Smooth muscle cell (in vitro differentiated cells): ENCODE results near the gene PCYT1B. TPM values are rescaled to one million over a fixed set of nuclear protein-coding genes. Genes with fewer than 3 reads are reported as not detected.

Experiments
- DNase-seq: peaks from one replicate; lab custom pipeline; 2025; ENCODE audit not compliant: unreplicated experiment; lab: John Stamatoyannopoulos, UW
- H2AFZ ChIP-seq: fragments of 200-600 bp; sonication (generic); 2 replicates; pipeline ENCODE4 v1.6.0; 2016; ENCODE audit warnings: antibody characterized with exemption, low read depth, mild to moderate bottlenecking
- H3F3A ChIP-seq: fragments of 200-600 bp; sonication (generic); 2 replicates; pipeline ENCODE4 v1.6.0; 2017; ENCODE audit warnings: antibody characterized with exemption, low read depth
- H3K27ac ChIP-seq: fragments of 200-600 bp; sonication (generic); 2 replicates; pipeline ENCODE4 v1.5.1; 2016; ENCODE audit warnings: low read depth, mild to moderate bottlenecking
- H3K27me3 ChIP-seq: fragments of 200-600 bp; sonication (generic); 2 replicates; pipeline ENCODE4 v1.6.1; 2016; ENCODE audit warnings: low read depth, mild to moderate bottlenecking
- H3K36me3 ChIP-seq: fragments of 200-600 bp; sonication (generic); 2 replicates; pipeline ENCODE4 v1.5.1; 2016; ENCODE audit warnings: low read depth
- H3K4me1 ChIP-seq: fragments of 200-600 bp; sonication (generic); 2 replicates; pipeline ENCODE4 v1.5.1; 2016; ENCODE audit warnings: low read depth
- H3K4me2 ChIP-seq: fragments of 200-600 bp; sonication (generic); 2 replicates; pipeline ENCODE4 v1.6.0; 2016; ENCODE audit warnings: mild to moderate bottlenecking
- H3K4me3 ChIP-seq: fragments of 200-600 bp; sonication (generic); 2 replicates; pipeline ENCODE4 v1.5.1; 2016; ENCODE audit warnings: mild to moderate bottlenecking
- H3K79me2 ChIP-seq: fragments of 200-600 bp; sonication (generic); 2 replicates; pipeline ENCODE4 v1.6.0; 2016; ENCODE audit warnings: low read depth, mild to moderate bottlenecking
- H3K9ac ChIP-seq: fragments of 200-600 bp; sonication (generic); 2 replicates; pipeline ENCODE4 v1.6.0; 2016; ENCODE audit warnings: low read depth
- H3K9me3 ChIP-seq: fragments of 200-600 bp; sonication (generic); replicated peaks from 2 replicates; pipeline ENCODE4 v1.5.1; 2016; ENCODE audit warnings: low read depth
- H4K20me1 ChIP-seq: fragments of 200-600 bp; sonication (generic); 2 replicates; pipeline ENCODE4 v1.6.0; 2016; ENCODE audit warnings: low read depth
- CTCF ChIP-seq: fragments of 200-600 bp; sonication (generic); IDR thresholded peaks from 2 replicates; pipeline ENCODE4 v1.5.1; 2017; ENCODE audit warnings: borderline replicate concordance, mild to moderate bottlenecking, antibody characterized with exemption; ENCODE audit not compliant: insufficient read depth, poor library complexity, severe bottlenecking
- WGBS: methylation state at CpG from one replicate; pipeline ENCODE4 v1.1.7; 2016; ENCODE audit warnings: low lambda C conversion rate; 5-methylcytosine and 5-hydroxymethylcytosine counted together
- polyA plus RNA-seq: library from polyadenylated mRNA; unstranded; fragments of >200 nt; fragmentation: Nextera tagmentation; extraction: Ambion mirVana; gene quantifications from 2 replicates; pipeline ENCODE4 v1.2.1, GENCODE V29; 2016
- total RNA-seq: library from RNA; depleted of rRNA; stranded (reverse); fragments of >200 nt; gene quantifications from 2 replicates; pipeline ENCODE4 v1.2.3, GENCODE V29; 2014

The PCYT1B gene
- total and polyA plus RNA-seq, 2 experiments from 2014 or later = 5.1 to 9.4 TPM

- DNase-seq = no peak
- Histone ChIP-seq H2AFZ (no peak overlapping the region), H3K79me2 (no peaks in the 10 kb centered on the region), H3K27ac (no peak overlapping the region), H3K36me3 (no peaks in the 10 kb centered on the region), H4K20me1 (no peaks in the 10 kb centered on the region), H3K9me3 (no peaks in the 10 kb centered on the region), H3K9ac (no peak overlapping the region), H3F3A (no peaks in the 10 kb centered on the region), H3K4me2 (no peak overlapping the region), H3K27me3 (no peaks in the 10 kb centered on the region), H3K4me3 (no peak overlapping the region), H3K4me1 (no peaks in the 10 kb centered on the region)
- 93% methylated on average over 4 of the region's 4 CpGs for WGBS
- TF ChIP-seq CTCF = no peak
These were observed 52.6 kb downstream of the PCYT1B start for GRCh38 chrX:24594501-24594900.

- no peak for DNase-seq
- Histone ChIP-seq H3K9ac (no peak overlapping the region), H3K27ac (no peak overlapping the region), H3K4me1 (no peaks in the 10 kb centered on the region), H3K79me2 (no peaks in the 10 kb centered on the region), H3K36me3 (no peaks in the 10 kb centered on the region), H3K4me2 (no peak overlapping the region), H3K4me3 (no peak overlapping the region), H3K27me3 (no peaks in the 10 kb centered on the region), H3K9me3 (no peaks in the 10 kb centered on the region), H2AFZ (no peak overlapping the region), H3F3A (no peaks in the 10 kb centered on the region), H4K20me1 (no peaks in the 10 kb centered on the region)
- TF ChIP-seq CTCF = no peak
- 82% methylated on average over 5 of the region's 5 CpGs for WGBS
These were observed 57.0 kb downstream of the PCYT1B start for GRCh38 chrX:24590111-24590510.

GRCh38 chrX:24577091-24577490 is 70.1 kb downstream of the PCYT1B start:
- Histone ChIP-seq H3K36me3 (no peaks in the 10 kb centered on the region), H4K20me1 (no peaks in the 10 kb centered on the region), H3K4me1 (no peaks in the 10 kb centered on the region), H3K4me3 (no peak overlapping the region), H3K9me3 (no peaks in the 10 kb centered on the region), H3K27me3 (no peaks in the 10 kb centered on the region), H3K4me2 (no peak overlapping the region), H3K79me2 (no peaks in the 10 kb centered on the region), H3K27ac (no peak overlapping the region), H3F3A (no peaks in the 10 kb centered on the region), H2AFZ (no peak overlapping the region), H3K9ac (no peak overlapping the region)
- 89% methylated on average over 9 of the region's 9 CpGs for WGBS
- TF ChIP-seq CTCF = no peak
- no peak for DNase-seq

GRCh38 chrX:24575496-24575895 is 71.7 kb downstream of the PCYT1B start:
- TF ChIP-seq CTCF = no peak
- WGBS = 100% methylated on average over 1 of the region's 1 CpG

More at GRCh38 chrX:24575496-24575895, 71.7 kb downstream of the PCYT1B start:
- no peak overlapping the region for H3K27ac ChIP-seq
- H2AFZ ChIP-seq = no peak overlapping the region
- no peaks in the 10 kb centered on the region for H3F3A ChIP-seq
- H3K36me3 ChIP-seq = no peaks in the 10 kb centered on the region
- DNase-seq = no peak
- no peaks in the 10 kb centered on the region for H3K4me1 ChIP-seq
- H3K79me2 ChIP-seq = no peaks in the 10 kb centered on the region
- no peaks in the 10 kb centered on the region for H3K27me3 ChIP-seq
- H3K4me2 ChIP-seq = no peak overlapping the region
- H3K9ac ChIP-seq = no peak overlapping the region
- H4K20me1 ChIP-seq = no peaks in the 10 kb centered on the region
- no peak overlapping the region for H3K4me3 ChIP-seq
- no peaks in the 10 kb centered on the region for H3K9me3 ChIP-seq
